PFSK-1 (cell line): ENCODE data around the gene ARFGAP3.

Experiments
- POLR2AphosphoS5 ChIP-seq: IDR thresholded peaks from 2 replicates; pipeline ENCODE4 v1.6.1; 2012; ENCODE audit warnings: low read depth, mild to moderate bottlenecking, control low read depth, low read length, moderate library complexity
- SIN3A ChIP-seq: IDR thresholded peaks from 2 replicates; pipeline ENCODE4 v1.6.1; 2012; ENCODE audit warnings: mild to moderate bottlenecking, low read length, moderate library complexity, borderline replicate concordance; ENCODE audit not compliant: insufficient read depth
- TF ChIP-seq, protein P1 (sequence below), 2 experiments: IDR thresholded peaks; 2 replicates each; pipeline versions ENCODE4 v1.6.1 to v1.8.0; 2011 to 2012; ENCODE audit warnings: low read depth in 2 of 2, low read length in 2 of 2, control low read depth in 1 of 2, inconsistent platforms in 1 of 2, mild to moderate bottlenecking in 1 of 2, moderate library complexity in 1 of 2; ENCODE audit not compliant: insufficient read depth in 1 of 2

DNA sequence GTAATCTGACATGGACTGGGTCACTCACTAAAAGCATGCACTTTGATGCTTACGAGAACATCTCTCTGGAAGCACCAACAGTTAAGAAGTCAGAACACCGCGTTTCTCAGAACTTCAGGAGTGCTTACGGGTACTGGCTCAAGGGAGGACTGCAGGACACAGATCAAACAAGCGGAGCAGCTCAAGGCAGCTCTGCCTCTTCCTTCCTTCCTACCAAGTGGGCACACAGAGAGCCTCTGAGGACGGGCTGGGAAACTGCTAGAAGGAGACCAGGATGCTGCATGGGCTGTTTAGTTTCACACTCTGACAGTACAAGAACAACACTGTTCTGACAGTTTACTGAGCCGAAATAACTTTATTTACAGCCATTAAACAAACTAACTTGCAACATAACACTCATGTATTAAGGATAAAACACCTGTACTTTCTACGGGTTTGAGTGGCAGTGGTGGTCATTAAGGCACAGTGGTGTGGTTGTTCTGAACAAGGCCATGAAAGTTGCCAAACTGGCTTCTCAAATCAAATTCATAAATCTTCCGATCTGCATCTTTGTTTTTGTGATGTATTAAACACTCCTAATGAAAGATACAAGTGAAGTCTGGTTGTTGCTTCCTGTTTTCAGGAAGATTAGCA is 37.5 kb downstream of the ARFGAP3 start:
- TF ChIP-seq SIN3A, result no peak
- no peak for TF ChIP-seq POLR2AphosphoS5
- TF ChIP-seq, protein P1, sequence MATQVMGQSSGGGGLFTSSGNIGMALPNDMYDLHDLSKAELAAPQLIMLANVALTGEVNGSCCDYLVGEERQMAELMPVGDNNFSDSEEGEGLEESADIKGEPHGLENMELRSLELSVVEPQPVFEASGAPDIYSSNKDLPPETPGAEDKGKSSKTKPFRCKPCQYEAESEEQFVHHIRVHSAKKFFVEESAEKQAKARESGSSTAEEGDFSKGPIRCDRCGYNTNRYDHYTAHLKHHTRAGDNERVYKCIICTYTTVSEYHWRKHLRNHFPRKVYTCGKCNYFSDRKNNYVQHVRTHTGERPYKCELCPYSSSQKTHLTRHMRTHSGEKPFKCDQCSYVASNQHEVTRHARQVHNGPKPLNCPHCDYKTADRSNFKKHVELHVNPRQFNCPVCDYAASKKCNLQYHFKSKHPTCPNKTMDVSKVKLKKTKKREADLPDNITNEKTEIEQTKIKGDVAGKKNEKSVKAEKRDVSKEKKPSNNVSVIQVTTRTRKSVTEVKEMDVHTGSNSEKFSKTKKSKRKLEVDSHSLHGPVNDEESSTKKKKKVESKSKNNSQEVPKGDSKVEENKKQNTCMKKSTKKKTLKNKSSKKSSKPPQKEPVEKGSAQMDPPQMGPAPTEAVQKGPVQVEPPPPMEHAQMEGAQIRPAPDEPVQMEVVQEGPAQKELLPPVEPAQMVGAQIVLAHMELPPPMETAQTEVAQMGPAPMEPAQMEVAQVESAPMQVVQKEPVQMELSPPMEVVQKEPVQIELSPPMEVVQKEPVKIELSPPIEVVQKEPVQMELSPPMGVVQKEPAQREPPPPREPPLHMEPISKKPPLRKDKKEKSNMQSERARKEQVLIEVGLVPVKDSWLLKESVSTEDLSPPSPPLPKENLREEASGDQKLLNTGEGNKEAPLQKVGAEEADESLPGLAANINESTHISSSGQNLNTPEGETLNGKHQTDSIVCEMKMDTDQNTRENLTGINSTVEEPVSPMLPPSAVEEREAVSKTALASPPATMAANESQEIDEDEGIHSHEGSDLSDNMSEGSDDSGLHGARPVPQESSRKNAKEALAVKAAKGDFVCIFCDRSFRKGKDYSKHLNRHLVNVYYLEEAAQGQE (IDR thresholded peaks at IDR 0.05; ENCODE audit: insufficient read depth in 1 of 2, low read depth in 2 of 2, low read length in 2 of 2), result no peak
